Testis (tissue), 2 donors: ENCODE measurements around the gene CACNA1D.

Experiments
- POLR2A ChIP-seq: fragments of 450-650 bp; IDR thresholded peaks from one replicate; pipeline ENCODE4 v1.6.1; 2017; ENCODE audit warnings: antibody characterized with exemption, mild to moderate bottlenecking, moderate library complexity
- TF ChIP-seq, protein P1 (sequence below), 3 experiments: fragments of 450-650 bp in 2 of 3; fragments of 200-600 bp in 1 of 3; sonication (generic) in 1 of 3; IDR thresholded peaks; one replicate each; pipeline ENCODE4 v1.5.1; 2016 to 2019; ENCODE audit warnings: antibody characterized with exemption in 3 of 3, mild to moderate bottlenecking in 2 of 3, moderate library complexity in 1 of 3

DNA sequence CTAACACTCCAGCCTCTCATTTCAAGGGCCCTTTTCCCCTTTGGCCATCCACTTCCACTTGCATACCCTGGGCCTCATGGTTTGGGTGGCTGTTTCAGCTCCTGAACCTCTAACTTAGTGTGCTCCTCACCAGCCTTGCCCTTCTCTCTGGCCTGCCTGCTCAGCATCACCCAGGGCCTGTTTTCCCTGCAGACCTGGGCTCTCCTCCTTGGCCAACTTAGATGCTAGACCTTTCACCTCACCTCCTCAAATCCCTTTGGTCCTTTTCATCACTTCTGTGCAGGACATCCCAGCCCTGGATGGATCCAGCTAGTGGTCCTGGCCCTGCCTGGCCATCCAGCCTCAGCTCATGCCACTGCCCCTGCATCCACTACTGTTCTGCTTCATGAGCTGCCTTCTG, 95.4 kb downstream of the CACNA1D start:
- TF ChIP-seq, protein P1, sequence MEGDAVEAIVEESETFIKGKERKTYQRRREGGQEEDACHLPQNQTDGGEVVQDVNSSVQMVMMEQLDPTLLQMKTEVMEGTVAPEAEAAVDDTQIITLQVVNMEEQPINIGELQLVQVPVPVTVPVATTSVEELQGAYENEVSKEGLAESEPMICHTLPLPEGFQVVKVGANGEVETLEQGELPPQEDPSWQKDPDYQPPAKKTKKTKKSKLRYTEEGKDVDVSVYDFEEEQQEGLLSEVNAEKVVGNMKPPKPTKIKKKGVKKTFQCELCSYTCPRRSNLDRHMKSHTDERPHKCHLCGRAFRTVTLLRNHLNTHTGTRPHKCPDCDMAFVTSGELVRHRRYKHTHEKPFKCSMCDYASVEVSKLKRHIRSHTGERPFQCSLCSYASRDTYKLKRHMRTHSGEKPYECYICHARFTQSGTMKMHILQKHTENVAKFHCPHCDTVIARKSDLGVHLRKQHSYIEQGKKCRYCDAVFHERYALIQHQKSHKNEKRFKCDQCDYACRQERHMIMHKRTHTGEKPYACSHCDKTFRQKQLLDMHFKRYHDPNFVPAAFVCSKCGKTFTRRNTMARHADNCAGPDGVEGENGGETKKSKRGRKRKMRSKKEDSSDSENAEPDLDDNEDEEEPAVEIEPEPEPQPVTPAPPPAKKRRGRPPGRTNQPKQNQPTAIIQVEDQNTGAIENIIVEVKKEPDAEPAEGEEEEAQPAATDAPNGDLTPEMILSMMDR (IDR thresholded peaks at IDR 0.05): no peak
- no peak for TF ChIP-seq POLR2A
